Neural progenitor cell (in vitro differentiated cells): Measurements from ENCODE around the gene ATF6B.

ENCODE experiments used
- CTCF ChIP-seq: fragments of 200-600 bp; sonication (generic); IDR thresholded peaks from 2 replicates; pipeline ENCODE4 v1.5.1; 2017; ENCODE audit warnings: antibody characterized with exemption, mild to moderate bottlenecking
- EZH2 ChIP-seq: fragments of 200-600 bp; sonication (generic); IDR thresholded peaks from 2 replicates; pipeline ENCODE4 v1.6.1; 2017; ENCODE audit warnings: antibody characterized with exemption, mild to moderate bottlenecking, moderate library complexity

DNA sequence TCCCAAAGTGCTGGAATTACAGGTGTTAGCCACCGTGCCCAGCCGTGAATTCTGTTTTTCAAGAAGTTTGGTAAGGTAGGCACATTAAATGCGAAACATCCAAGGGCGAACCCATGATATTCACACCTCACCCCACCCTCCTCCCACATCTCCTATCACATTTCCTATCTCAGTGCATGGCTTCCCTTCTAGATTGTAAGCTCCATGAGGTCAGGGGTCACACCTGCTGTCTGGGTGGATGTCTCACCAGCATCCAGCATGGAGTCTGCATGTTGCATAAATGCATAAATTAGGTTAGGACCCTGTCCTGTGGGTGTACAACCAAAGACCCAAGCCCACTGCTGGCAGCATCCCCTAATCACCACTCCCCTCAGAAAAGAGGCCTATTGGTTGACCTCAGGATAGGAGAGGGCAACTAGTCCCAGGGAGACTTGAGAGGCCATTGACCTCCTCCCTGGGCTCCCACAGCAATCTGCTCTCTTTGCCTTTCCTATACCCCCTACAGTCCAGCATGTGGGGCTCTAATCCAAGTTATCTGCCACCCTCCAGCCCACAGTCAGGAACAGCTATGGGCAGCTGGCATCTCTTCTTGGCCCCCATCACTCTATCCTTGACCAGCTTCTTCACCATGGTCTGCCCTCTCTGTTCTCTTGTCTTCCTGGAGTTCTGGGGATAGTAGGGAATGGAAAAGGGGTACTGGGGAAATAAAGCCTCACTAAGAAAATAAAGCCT lies 19.5 kb upstream of the ATF6B start:
- TF ChIP-seq EZH2 (no peak), CTCF (no peak)
